Measurements from ENCODE around the gene FOXF1. TPM values are rescaled to one million over a fixed set of nuclear protein-coding genes. Genes with fewer than 3 reads are reported as not detected.

The FOXF1 gene
- total RNA-seq, 1 donor from 2014 or later: 0.69 TPM

DNA sequence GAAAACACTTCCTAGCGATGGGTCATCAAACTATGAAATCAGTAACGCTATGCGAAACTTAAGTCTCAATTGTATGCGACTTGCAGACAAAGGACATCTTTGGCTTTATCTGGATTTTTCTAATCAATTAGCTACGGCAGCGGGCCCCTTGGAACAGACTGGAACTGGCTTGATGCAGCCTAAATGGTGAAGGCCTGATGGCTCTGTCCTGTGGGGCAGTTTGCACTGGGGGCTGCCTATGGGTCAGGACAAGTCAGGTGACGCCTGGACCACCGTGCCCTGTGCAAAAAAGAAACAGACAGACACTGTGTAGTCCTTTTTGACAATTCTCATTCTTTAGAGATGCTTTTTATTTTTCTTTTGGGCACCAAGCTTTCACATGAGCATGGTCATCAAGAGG is 22.7 kb downstream of the FOXF1 start:
- TF ChIP-seq, protein P1, sequence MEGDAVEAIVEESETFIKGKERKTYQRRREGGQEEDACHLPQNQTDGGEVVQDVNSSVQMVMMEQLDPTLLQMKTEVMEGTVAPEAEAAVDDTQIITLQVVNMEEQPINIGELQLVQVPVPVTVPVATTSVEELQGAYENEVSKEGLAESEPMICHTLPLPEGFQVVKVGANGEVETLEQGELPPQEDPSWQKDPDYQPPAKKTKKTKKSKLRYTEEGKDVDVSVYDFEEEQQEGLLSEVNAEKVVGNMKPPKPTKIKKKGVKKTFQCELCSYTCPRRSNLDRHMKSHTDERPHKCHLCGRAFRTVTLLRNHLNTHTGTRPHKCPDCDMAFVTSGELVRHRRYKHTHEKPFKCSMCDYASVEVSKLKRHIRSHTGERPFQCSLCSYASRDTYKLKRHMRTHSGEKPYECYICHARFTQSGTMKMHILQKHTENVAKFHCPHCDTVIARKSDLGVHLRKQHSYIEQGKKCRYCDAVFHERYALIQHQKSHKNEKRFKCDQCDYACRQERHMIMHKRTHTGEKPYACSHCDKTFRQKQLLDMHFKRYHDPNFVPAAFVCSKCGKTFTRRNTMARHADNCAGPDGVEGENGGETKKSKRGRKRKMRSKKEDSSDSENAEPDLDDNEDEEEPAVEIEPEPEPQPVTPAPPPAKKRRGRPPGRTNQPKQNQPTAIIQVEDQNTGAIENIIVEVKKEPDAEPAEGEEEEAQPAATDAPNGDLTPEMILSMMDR (IDR thresholded peaks at IDR 0.05; ENCODE audit: unreplicated experiment): no peak
- H3K4me3 Mint-ChIP-seq (ENCODE audit: unreplicated experiment): no peak overlapping the region

DNA sequence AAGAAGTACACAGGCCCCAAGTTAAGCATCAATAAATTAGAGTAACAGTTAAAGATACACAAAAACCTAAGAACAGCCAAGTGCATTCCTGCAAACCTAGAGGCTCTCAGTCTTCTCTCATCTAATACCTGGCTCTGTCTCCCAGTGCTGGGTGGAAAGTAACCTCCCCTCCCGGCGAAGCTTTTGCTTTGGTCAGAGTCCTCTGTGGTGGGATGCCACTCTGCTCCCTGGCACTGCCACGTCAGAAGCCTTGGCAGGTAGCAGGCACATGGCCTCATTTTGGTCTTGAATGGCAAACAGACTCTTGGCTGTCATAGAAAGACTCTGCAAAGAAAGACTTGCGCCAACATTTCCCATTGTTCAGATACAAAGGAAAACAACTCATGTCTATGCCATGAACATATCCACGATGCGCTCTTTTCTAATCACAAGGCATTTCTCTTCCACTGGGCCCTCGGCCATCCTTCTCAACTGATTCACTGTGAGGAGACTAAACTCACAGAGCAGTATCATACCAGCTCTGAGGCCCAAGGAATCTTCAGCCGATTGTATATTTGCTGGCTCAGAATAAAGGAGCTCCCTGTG is 23.5 kb downstream of the FOXF1 start:
- Mint-ChIP-seq H3K27ac (ENCODE audit: unreplicated experiment) (no peak overlapping the region), H3K4me3 (ENCODE audit: unreplicated experiment) (no peak overlapping the region), H3K4me1 (ENCODE audit: unreplicated experiment) (no peaks in the 10 kb centered on the region), H3K27me3 (ENCODE audit: unreplicated experiment) (no peaks in the 10 kb centered on the region), H3K36me3 (ENCODE audit: low read depth, unreplicated experiment) (peaks cover 24% of the 10 kb centered on the region), H3K9me3 (ENCODE audit: unreplicated experiment) (no peaks in the 10 kb centered on the region)
- no peak for DNase-seq (ENCODE audit: low spot score)
- TF ChIP-seq, protein P1 (IDR thresholded peaks at IDR 0.05; ENCODE audit: unreplicated experiment): no peak

More for the DNA sequence above, 22.7 kb downstream of the FOXF1 start:
- Mint-ChIP-seq H3K27ac (ENCODE audit: unreplicated experiment) (no peak overlapping the region), H3K36me3 (ENCODE audit: low read depth, unreplicated experiment) (peaks cover 21% of the 10 kb centered on the region), H3K4me1 (ENCODE audit: unreplicated experiment) (no peaks in the 10 kb centered on the region), H3K27me3 (ENCODE audit: unreplicated experiment) (no peaks in the 10 kb centered on the region), H3K9me3 (ENCODE audit: unreplicated experiment) (no peaks in the 10 kb centered on the region)
- no peak for DNase-seq (ENCODE audit: low spot score)

GRCh38 chr16:86534779-86535615 is 24.7 kb downstream of the FOXF1 start:
- Mint-ChIP-seq H3K27me3 (ENCODE audit: unreplicated experiment) (peaks cover 2% of the 10 kb centered on the region), H3K4me3 (ENCODE audit: unreplicated experiment) (no peak overlapping the region), H3K36me3 (ENCODE audit: low read depth, unreplicated experiment) (peaks cover 27% of the 10 kb centered on the region), H3K9me3 (ENCODE audit: unreplicated experiment) (no peaks in the 10 kb centered on the region), H3K4me1 (ENCODE audit: unreplicated experiment) (no peaks in the 10 kb centered on the region), H3K27ac (ENCODE audit: unreplicated experiment) (no peak overlapping the region)
- DNase-seq (ENCODE audit: low spot score): no peak
- TF ChIP-seq, protein P1 (IDR thresholded peaks at IDR 0.05; ENCODE audit: unreplicated experiment): no peak

GRCh38 chr16:86536621-86537020 is 26.3 kb downstream of the FOXF1 start:
- H3K36me3 Mint-ChIP-seq (ENCODE audit: low read depth, unreplicated experiment): peaks cover 32% of the 10 kb centered on the region
- H3K27me3 Mint-ChIP-seq (ENCODE audit: unreplicated experiment): peaks cover 2% of the 10 kb centered on the region
- no peak overlapping the region for H3K4me3 Mint-ChIP-seq (ENCODE audit: unreplicated experiment)
- TF ChIP-seq, protein P1 (IDR thresholded peaks at IDR 0.05; ENCODE audit: unreplicated experiment): no peak
- no peak for DNase-seq (ENCODE audit: low spot score)
- H3K27ac Mint-ChIP-seq (ENCODE audit: unreplicated experiment): no peak overlapping the region
- H3K9me3 Mint-ChIP-seq (ENCODE audit: unreplicated experiment): no peaks in the 10 kb centered on the region
- H3K4me1 Mint-ChIP-seq (ENCODE audit: unreplicated experiment): no peaks in the 10 kb centered on the region

- H3K27me3 Mint-ChIP-seq (ENCODE audit: unreplicated experiment): peaks cover 2% of the 10 kb centered on the region
- H3K27ac Mint-ChIP-seq (ENCODE audit: unreplicated experiment): no peak overlapping the region
- H3K4me1 Mint-ChIP-seq (ENCODE audit: unreplicated experiment): no peaks in the 10 kb centered on the region
- TF ChIP-seq, protein P1 (IDR thresholded peaks at IDR 0.05; ENCODE audit: unreplicated experiment): no peak
- H3K4me3 Mint-ChIP-seq (ENCODE audit: unreplicated experiment): no peak overlapping the region
- no peak for DNase-seq (ENCODE audit: low spot score)
- no peaks in the 10 kb centered on the region for H3K9me3 Mint-ChIP-seq (ENCODE audit: unreplicated experiment)
- peaks cover 32% of the 10 kb centered on the region for H3K36me3 Mint-ChIP-seq (ENCODE audit: low read depth, unreplicated experiment)
Observed at GRCh38 chr16:86537486-86537885, 27.2 kb downstream of the FOXF1 start.

Measured in endothelial cell (in vitro differentiated cells).